A673 (cell line): Measurements from ENCODE around the gene LSM10. TPM values are rescaled to one million over a fixed set of nuclear protein-coding genes. Genes with fewer than 3 reads are reported as not detected.

ENCODE experiments used
- BruUV-seq: library from RNA; stranded (reverse); fragments of 400-500 nt; replicated peaks from 2 replicates; lab custom pipeline; 2021; lab: Mats Ljungman, UMichigan
- CTCF ChIA-PET: fragments of 300-600 bp; sonication (Branson Sonifier 250); formaldehyde crosslinking; loops from one replicate; lab custom pipeline; 2022; ENCODE audit warnings: antibody characterized with exemption; lab: Charles Lee
- POLR2A ChIA-PET: fragments of 300-600 bp; sonication (Branson Sonifier 250); formaldehyde crosslinking; loops from one replicate; lab custom pipeline; 2022; ENCODE audit warnings: antibody characterized with exemption; ENCODE audit not compliant: low non-redundant PET; lab: Charles Lee
- DNase-seq: peaks from one replicate; pipeline ENCODE4 v3.0.0-alpha.2; 2015; ENCODE audit warnings: low spot score
- H3K27ac ChIP-seq: fragments of 200-600 bp; sonication (generic); 2 replicates; pipeline ENCODE4 v1.5.1; 2016; ENCODE audit warnings: mixed run types, low read depth, mild to moderate bottlenecking, mixed read lengths, antibody characterized with exemption, low read length; ENCODE audit not compliant: poor library complexity, severe bottlenecking
- H3K27me3 ChIP-seq: fragments of 200-600 bp; sonication (generic); replicated peaks from 2 replicates; pipeline ENCODE4 v1.6.1; 2017; ENCODE audit warnings: mixed run types, low read depth, mild to moderate bottlenecking, mixed read lengths, antibody characterized with exemption, low read length; ENCODE audit not compliant: insufficient read depth, poor library complexity
- H3K36me3 ChIP-seq: fragments of 200-600 bp; sonication (generic); 2 replicates; pipeline ENCODE4 v1.6.1; 2016; ENCODE audit warnings: mixed run types, mild to moderate bottlenecking, mixed read lengths, antibody characterized with exemption, low read length; ENCODE audit not compliant: insufficient read depth, poor library complexity, severe bottlenecking
- H3K4me1 ChIP-seq: fragments of 200-600 bp; sonication (generic); 2 replicates; pipeline ENCODE4 v1.6.1; 2017; ENCODE audit warnings: mixed run types, mild to moderate bottlenecking, mixed read lengths, antibody characterized with exemption, low read length; ENCODE audit not compliant: insufficient read depth, poor library complexity, severe bottlenecking
- H3K4me3 ChIP-seq: fragments of 200-600 bp; sonication (generic); 2 replicates; pipeline ENCODE4 v1.5.1; 2016; ENCODE audit warnings: low read depth, mixed run types, mild to moderate bottlenecking, mixed read lengths, low read length; ENCODE audit not compliant: poor library complexity, severe bottlenecking
- H3K9me3 ChIP-seq: fragments of 200-600 bp; sonication (generic); 2 replicates; pipeline ENCODE4 v1.6.1; 2016; ENCODE audit warnings: mixed run types, low read depth, mild to moderate bottlenecking, mixed read lengths, antibody characterized with exemption, low read length; ENCODE audit not compliant: poor library complexity, severe bottlenecking
- EZH2 ChIP-seq: fragments of 200-600 bp; sonication (generic); IDR thresholded peaks from 2 replicates; pipeline ENCODE4 v1.6.1; 2017; ENCODE audit warnings: borderline replicate concordance, low read depth, mild to moderate bottlenecking, mixed read lengths, antibody characterized with exemption, low read length; ENCODE audit not compliant: poor library complexity, severe bottlenecking
- intact Hi-C: fragments of 100-400 bp; cut with micrococcal nuclease; formaldehyde crosslinking; loops from one replicate; pipeline ENCODE4 v1.10.0; 2022; ENCODE audit not compliant: unreplicated experiment
- total RNA-seq: library from RNA; stranded (reverse); gene quantifications from 2 replicates; pipeline ENCODE4 v1.2.3, GENCODE V29; 2021
- TF ChIP-seq, protein P1 (sequence below): fragments of 300-800, 200-600 bp; sonication (generic); conservative IDR thresholded peaks from 2 replicates; pipeline ENCODE4 v1.5.1; 2017; ENCODE audit warnings: low read depth, mild to moderate bottlenecking, antibody characterized with exemption, low read length, moderate library complexity, mixed read lengths

The LSM10 gene
- total RNA-seq, 1 experiment from 2014 or later = 68.0 TPM

- ChIA-PET CTCF (no interaction called here), POLR2A (no interaction called here)
- Histone ChIP-seq H3K36me3 (no peaks in the 10 kb centered on the region), H3K27ac (no peak overlapping the region), H3K4me1 (peaks cover 5% of the 10 kb centered on the region), H3K27me3 (no peaks in the 10 kb centered on the region), H3K9me3 (no peaks in the 10 kb centered on the region), H3K4me3 (no peak overlapping the region)
- TF ChIP-seq, protein P1, sequence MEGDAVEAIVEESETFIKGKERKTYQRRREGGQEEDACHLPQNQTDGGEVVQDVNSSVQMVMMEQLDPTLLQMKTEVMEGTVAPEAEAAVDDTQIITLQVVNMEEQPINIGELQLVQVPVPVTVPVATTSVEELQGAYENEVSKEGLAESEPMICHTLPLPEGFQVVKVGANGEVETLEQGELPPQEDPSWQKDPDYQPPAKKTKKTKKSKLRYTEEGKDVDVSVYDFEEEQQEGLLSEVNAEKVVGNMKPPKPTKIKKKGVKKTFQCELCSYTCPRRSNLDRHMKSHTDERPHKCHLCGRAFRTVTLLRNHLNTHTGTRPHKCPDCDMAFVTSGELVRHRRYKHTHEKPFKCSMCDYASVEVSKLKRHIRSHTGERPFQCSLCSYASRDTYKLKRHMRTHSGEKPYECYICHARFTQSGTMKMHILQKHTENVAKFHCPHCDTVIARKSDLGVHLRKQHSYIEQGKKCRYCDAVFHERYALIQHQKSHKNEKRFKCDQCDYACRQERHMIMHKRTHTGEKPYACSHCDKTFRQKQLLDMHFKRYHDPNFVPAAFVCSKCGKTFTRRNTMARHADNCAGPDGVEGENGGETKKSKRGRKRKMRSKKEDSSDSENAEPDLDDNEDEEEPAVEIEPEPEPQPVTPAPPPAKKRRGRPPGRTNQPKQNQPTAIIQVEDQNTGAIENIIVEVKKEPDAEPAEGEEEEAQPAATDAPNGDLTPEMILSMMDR = no peak
- no peak for TF ChIP-seq EZH2
- intact Hi-C loops = loop anchor here (1.0 to 10.0 kb wide), 4 partner anchors 78 to 321 kb away; partner anchors contain the start of gene SH3D21
- DNase-seq = no peak
- no TSS peak for BruUV-seq
Observed at GRCh38 chr1:36420409-36420808, 22.7 kb upstream of the LSM10 start.

DNA sequence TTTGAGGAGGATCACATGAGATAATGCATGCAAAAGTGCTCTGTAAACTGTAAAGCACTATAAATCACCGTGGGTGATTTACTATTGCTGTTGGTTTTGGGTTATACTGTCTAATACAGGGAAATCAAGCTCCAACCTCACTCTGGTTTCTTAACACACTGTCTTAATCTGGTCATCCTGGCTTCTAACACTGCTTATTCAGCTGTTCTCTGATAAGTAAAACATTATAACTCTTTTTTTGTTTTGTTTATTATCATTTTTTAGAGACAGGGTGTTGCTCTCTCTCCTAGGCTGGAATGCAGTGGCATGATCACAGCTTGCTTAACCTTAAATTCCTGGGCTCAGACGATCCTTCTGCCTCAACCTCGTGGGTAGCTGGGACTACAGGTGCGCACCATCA, 21.9 kb upstream of the LSM10 start:
- H3K9me3 ChIP-seq = no peaks in the 10 kb centered on the region
- H3K27ac ChIP-seq = no peak overlapping the region
- intact Hi-C loops = no loop called here
- BruUV-seq = no TSS peak
- H3K4me1 ChIP-seq = peaks cover 5% of the 10 kb centered on the region
- no peak for DNase-seq
- POLR2A ChIA-PET = no interaction called here
- TF ChIP-seq, protein P1 = no peak
- TF ChIP-seq EZH2 = no peak
- H3K4me3 ChIP-seq = no peak overlapping the region
- H3K36me3 ChIP-seq = no peaks in the 10 kb centered on the region
- CTCF ChIA-PET = interaction anchor here (0.5 kb wide), 1 partner anchor 21 kb away, joined by 3 read pairs; no protein-coding TSS in a partner anchor
- H3K27me3 ChIP-seq = no peaks in the 10 kb centered on the region

DNA sequence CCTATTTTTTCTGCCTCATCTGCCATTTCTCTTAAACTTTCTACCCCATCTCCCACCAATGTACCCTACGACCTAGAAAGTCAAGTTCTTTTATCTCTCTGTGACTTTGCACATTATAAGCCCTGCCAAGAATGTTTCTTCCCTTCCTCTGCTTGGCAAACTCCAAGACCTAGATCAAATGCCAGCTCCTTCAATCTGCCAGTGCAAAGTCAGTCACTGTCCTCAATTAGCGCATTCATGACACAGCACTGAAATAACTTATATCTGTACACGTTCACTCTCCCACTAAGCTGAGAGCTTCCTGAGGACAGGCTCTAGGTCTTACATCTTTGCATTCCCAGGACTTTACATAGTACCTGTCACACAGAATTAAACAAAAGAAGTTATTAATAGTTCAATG, 21.4 kb upstream of the LSM10 start:
- H3K9me3 ChIP-seq = no peaks in the 10 kb centered on the region
- DNase-seq = no peak
- H3K4me3 ChIP-seq = no peak overlapping the region
- no peaks in the 10 kb centered on the region for H3K27me3 ChIP-seq
- H3K4me1 ChIP-seq = peaks cover 5% of the 10 kb centered on the region
- ChIA-PET POLR2A (no interaction called here), CTCF (interaction anchor here (0.6 kb wide), 2 partner anchors 22 to 639 kb away, joined by 7 to 12 read pairs; no protein-coding TSS in a partner anchor)
- no peak overlapping the region for H3K27ac ChIP-seq
- no TSS peak for BruUV-seq
- intact Hi-C loops = no loop called here
- no peaks in the 10 kb centered on the region for H3K36me3 ChIP-seq
- TF ChIP-seq, protein P1 = no peak
- TF ChIP-seq EZH2 = no peak
